H1 (cell line): ENCODE measurements around the gene PHF23. TPM values are rescaled to one million over a fixed set of nuclear protein-coding genes. Genes with fewer than 3 reads are reported as not detected.
A peak's percentile ranks its signal among the peaks of the same experiment; 100 is the strongest.

Experiments
- ASH2L ChIP-seq: fragments of 200-600, 300-600 bp; sonication (generic); IDR thresholded peaks from one replicate; pipeline ENCODE4 v1.7.1; 2017; ENCODE audit warnings: low read length
- ATF2 ChIP-seq: IDR thresholded peaks from 2 replicates; pipeline ENCODE4 v1.6.1; 2012; ENCODE audit warnings: low read length, inconsistent platforms
- CTCF ChIP-seq, 3 experiments: IDR thresholded peaks; 1 replicate in 2 of 3; 2 replicates in 1 of 3; pipeline versions ENCODE4 v1.5.1 to v1.6.1; 2011; ENCODE audit warnings: low read length in 3 of 3, mild to moderate bottlenecking in 3 of 3, inconsistent platforms in 2 of 3, low read depth in 1 of 3, moderate library complexity in 1 of 3; ENCODE audit not compliant: insufficient read depth in 1 of 3; ENCODE audit errors: control extremely low read depth in 1 of 3
- E2F6 ChIP-seq: IDR thresholded peaks from 2 replicates; pipeline ENCODE4 v1.6.1; 2012; ENCODE audit warnings: inconsistent platforms
- EP300 ChIP-seq, 2 experiments: IDR thresholded peaks; 1 replicate in 1 of 2; 2 replicates in 1 of 2; pipeline ENCODE4 v1.6.1; 2011 to 2012; ENCODE audit warnings: low read depth in 2 of 2, low read length in 2 of 2, mild to moderate bottlenecking in 2 of 2, borderline replicate concordance in 1 of 2, inconsistent platforms in 1 of 2, moderate library complexity in 1 of 2
- GABPA ChIP-seq: IDR thresholded peaks from 2 replicates; pipeline ENCODE4 v1.6.1; 2011; ENCODE audit warnings: mild to moderate bottlenecking, low read length, moderate library complexity, borderline replicate concordance; ENCODE audit not compliant: insufficient read depth
- NANOG ChIP-seq: IDR thresholded peaks from 2 replicates; pipeline ENCODE4 v1.6.1; 2011; ENCODE audit warnings: low read length, low read depth, mild to moderate bottlenecking, inconsistent platforms; ENCODE audit not compliant: insufficient read depth, poor library complexity, severe bottlenecking
- RAD21 ChIP-seq, 2 experiments: IDR thresholded peaks in 1 of 2; conservative IDR thresholded peaks in 1 of 2; 2 replicates each; pipeline ENCODE4 v1.6.1; 2011; ENCODE audit warnings: low read depth in 2 of 2, low read length in 2 of 2, improper control_type of control experiment in 1 of 2, inconsistent platforms in 1 of 2, mild to moderate bottlenecking in 1 of 2, moderate library complexity in 1 of 2
- RBBP5 ChIP-seq: IDR thresholded peaks from 2 replicates; pipeline ENCODE4 v1.7.1; 2012; ENCODE audit warnings: low read depth, mild to moderate bottlenecking, inconsistent platforms, low read length, moderate library complexity, borderline replicate concordance
- RNF2 ChIP-seq: fragments of 200-900, 300-1000 bp; sonication (generic); IDR thresholded peaks from 2 replicates; pipeline ENCODE4 v1.7.1; 2016; ENCODE audit warnings: borderline replicate concordance, low read depth, mild to moderate bottlenecking, antibody characterized with exemption, low read length; ENCODE audit not compliant: poor library complexity, severe bottlenecking; ENCODE audit errors: missing control alignments
- SAP30 ChIP-seq: fragments of 300-600 bp; sonication (generic); IDR thresholded peaks from 2 replicates; pipeline ENCODE4 v1.7.1; 2012; ENCODE audit warnings: low read length, moderate library complexity, mild to moderate bottlenecking, inconsistent platforms; ENCODE audit not compliant: insufficient read depth, insufficient replicate concordance
- SIN3A ChIP-seq, 2 experiments: IDR thresholded peaks in 1 of 2; conservative IDR thresholded peaks in 1 of 2; 2 replicates each; pipeline ENCODE4 v1.6.1; 2011 to 2012; ENCODE audit warnings: low read length in 2 of 2, improper control_type of control experiment in 1 of 2, low read depth in 1 of 2, mild to moderate bottlenecking in 1 of 2
- SRF ChIP-seq: IDR thresholded peaks from 2 replicates; pipeline ENCODE4 v1.6.1; 2011; ENCODE audit warnings: mild to moderate bottlenecking, low read depth, low read length, moderate library complexity
- SUZ12 ChIP-seq: fragments of 200-600 bp; sonication (generic); IDR thresholded peaks from 2 replicates; pipeline ENCODE4 v1.6.1; 2012; ENCODE audit warnings: mild to moderate bottlenecking, inconsistent platforms, low read length, moderate library complexity, mixed read lengths
- YY1 ChIP-seq: IDR thresholded peaks from 2 replicates; pipeline ENCODE4 v1.6.1; 2011; ENCODE audit warnings: low read depth, mild to moderate bottlenecking, low read length
- ZNF274 ChIP-seq: IDR thresholded peaks from 2 replicates; pipeline ENCODE4 v1.7.0; 2012; ENCODE audit warnings: low read length, borderline replicate concordance; ENCODE audit errors: extremely low read depth
- polyA plus RNA-seq, 7 experiments: library from polyadenylated mRNA; depleted of rRNA in 3 of 7; stranded (reverse) in 5 of 7; unstranded in 2 of 7; fragments of >200 nt in 5 of 7; fragments of 200-250 nt in 2 of 7; gene quantifications; 1 replicate in 5 of 7; 2 replicates in 1 of 7; 4 replicates in 1 of 7; pipeline versions ENCODE4 v1.2.1 to v1.2.3, GENCODE V29; 2011 to 2013; ENCODE audit warnings: missing spikeins in 2 of 7, mixed read lengths in 2 of 7
- total RNA-seq: library from RNA; stranded (reverse); fragmentation: NEBNext Ultra II Directional; extraction: Animal tissue kit (Norgen Biotek cat#: 25700); gene quantifications from 2 replicates; pipeline ENCODE4 v1.2.1, GENCODE V29; 2021

PHF23 gene
- total and polyA plus RNA-seq, 2 of the 8 experiments (the other 6 are each of a cell fraction or from before 2014, with no cell fraction given), result 47.5 to 62.8 TPM

GRCh38 chr17:7213895-7214299, 25.4 kb downstream of the PHF23 start (continued):
- TF ChIP-seq CTCF (IDR thresholded peaks at IDR 0.05; ENCODE audit: control extremely low read depth in 1 of 3, insufficient read depth in 1 of 3, low read depth in 1 of 3, low read length in 3 of 3) (peak; percentile 68 to 95 (median 78)), EP300 (IDR thresholded peaks at IDR 0.05; ENCODE audit: borderline replicate concordance in 1 of 2, low read depth in 2 of 2, low read length in 2 of 2) (peak; percentile 66 to 96), SAP30 (peak; percentile 39), SUZ12 (no peak), ASH2L (peak; percentile 25), SRF (peak; percentile 21; the same call in 1 of the 2 replicates), RBBP5 (no peak), GABPA (no peak), RAD21 (IDR thresholded peaks at IDR 0.05 in 1 of 2, conservative IDR thresholded peaks at IDR 0.05 in 1 of 2; ENCODE audit: low read depth in 2 of 2, low read length in 2 of 2) (peak; percentile 53 to 63), YY1 (peak; percentile 91), ATF2 (peak; percentile 86; the same call in 1 of the 2 replicates), ZNF274 (no peak), E2F6 (peak; percentile 88), NANOG (peak; percentile 91), RNF2 (no peak), SIN3A (conservative IDR thresholded peaks at IDR 0.05 in 1 of 2, IDR thresholded peaks at IDR 0.05 in 1 of 2; ENCODE audit: low read depth in 1 of 2, low read length in 2 of 2) (peak; percentile 67 to 96; a peak in 2 of 4 replicates)
